GM23248 (cell line): ENCODE results near the gene MIER2.
"Not testable (repeated sequence)": the region's sequence is repeated elsewhere in the genome, so short reads cannot be mapped to it uniquely, and the experiment has no call there.

Experiments used
- EZH2 ChIP-seq: fragments of 200-600 bp; sonication (generic); IDR thresholded peaks from 2 replicates; pipeline ENCODE4 v1.6.1; 2018; ENCODE audit warnings: antibody characterized with exemption, mild to moderate bottlenecking; ENCODE audit not compliant: insufficient read depth, poor library complexity, severe bottlenecking
- EZH2phosphoT487 ChIP-seq: fragments of 200-600 bp; sonication (generic); IDR thresholded peaks from 2 replicates; pipeline ENCODE4 v1.6.1; 2018; ENCODE audit warnings: antibody characterized with exemption, moderate library complexity, mild to moderate bottlenecking, low read depth; ENCODE audit not compliant: insufficient read depth

DNA sequence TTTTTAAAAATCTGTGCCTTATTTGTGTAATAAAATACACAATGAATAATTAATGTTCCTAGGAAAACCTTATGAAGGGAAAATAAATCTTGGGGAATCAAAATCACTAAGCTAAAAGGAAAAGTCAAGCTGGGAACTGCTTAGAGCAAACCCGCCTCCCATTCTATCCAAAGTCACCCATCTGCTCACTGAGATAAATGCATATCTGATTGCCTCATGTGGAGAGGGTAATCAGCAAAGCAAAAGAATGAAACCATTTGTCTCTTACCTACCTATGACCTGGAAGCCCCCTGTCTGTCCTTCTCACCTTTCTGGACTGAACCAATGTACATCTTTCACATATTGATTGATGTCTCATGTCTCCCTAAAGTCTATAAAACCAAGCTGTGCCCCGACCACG, 87.8 kb downstream of the MIER2 start:
- TF ChIP-seq EZH2phosphoT487, EZH2: not testable (repeated sequence)
